OCI-LY7 (cell line): Measurements from ENCODE around the gene AP1M2.

ENCODE experiments used
- EZH2phosphoT487 ChIP-seq: fragments of 200-600 bp; sonication (generic); IDR thresholded peaks from 2 replicates; pipeline ENCODE4 v1.6.1; 2018; ENCODE audit warnings: low read depth, borderline replicate concordance, mild to moderate bottlenecking, mixed run types, antibody characterized with exemption, low read length, moderate library complexity, mixed read lengths
- TF ChIP-seq, protein P1 (sequence below): fragments of 200-600 bp; sonication (generic); conservative IDR thresholded peaks from 2 replicates; pipeline ENCODE4 v1.5.1; 2014; ENCODE audit warnings: mild to moderate bottlenecking, antibody characterized with exemption, low read length, moderate library complexity, mixed read lengths

DNA sequence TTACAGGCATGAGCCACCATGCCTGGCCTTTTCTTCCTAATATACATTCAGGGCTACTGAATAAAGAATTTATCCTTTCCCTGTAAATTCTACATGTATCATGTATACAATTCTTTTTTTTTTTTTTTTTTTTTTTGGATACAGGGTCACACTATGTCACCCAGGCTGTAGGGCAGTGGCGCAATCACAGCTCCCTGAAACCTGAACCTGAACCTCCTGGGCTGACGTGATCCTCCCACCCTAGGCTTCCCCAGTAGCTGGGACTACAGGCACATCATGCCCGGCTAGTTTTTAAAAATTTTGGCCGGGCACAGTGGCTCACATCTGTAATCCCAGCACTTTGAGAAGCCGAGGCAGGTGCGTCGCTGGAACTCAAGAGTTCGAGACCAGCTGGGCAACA lies 31.7 kb upstream of the AP1M2 start:
- TF ChIP-seq, protein P1, sequence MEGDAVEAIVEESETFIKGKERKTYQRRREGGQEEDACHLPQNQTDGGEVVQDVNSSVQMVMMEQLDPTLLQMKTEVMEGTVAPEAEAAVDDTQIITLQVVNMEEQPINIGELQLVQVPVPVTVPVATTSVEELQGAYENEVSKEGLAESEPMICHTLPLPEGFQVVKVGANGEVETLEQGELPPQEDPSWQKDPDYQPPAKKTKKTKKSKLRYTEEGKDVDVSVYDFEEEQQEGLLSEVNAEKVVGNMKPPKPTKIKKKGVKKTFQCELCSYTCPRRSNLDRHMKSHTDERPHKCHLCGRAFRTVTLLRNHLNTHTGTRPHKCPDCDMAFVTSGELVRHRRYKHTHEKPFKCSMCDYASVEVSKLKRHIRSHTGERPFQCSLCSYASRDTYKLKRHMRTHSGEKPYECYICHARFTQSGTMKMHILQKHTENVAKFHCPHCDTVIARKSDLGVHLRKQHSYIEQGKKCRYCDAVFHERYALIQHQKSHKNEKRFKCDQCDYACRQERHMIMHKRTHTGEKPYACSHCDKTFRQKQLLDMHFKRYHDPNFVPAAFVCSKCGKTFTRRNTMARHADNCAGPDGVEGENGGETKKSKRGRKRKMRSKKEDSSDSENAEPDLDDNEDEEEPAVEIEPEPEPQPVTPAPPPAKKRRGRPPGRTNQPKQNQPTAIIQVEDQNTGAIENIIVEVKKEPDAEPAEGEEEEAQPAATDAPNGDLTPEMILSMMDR = no peak
- no peak for TF ChIP-seq EZH2phosphoT487
